Activated T-helper 9 cell treated with anti-CD3 and anti-CD28 coated beads, Interleukin-2, amount 50 U/mL, for 16 hours (primary cell): ENCODE data around the gene SF3B6.

Experiments used
- DNase-seq: peaks from one replicate; pipeline ENCODE4 v3.0.0-alpha.2; 2020; ENCODE audit warnings: low read depth

Gene SF3B6

DNA sequence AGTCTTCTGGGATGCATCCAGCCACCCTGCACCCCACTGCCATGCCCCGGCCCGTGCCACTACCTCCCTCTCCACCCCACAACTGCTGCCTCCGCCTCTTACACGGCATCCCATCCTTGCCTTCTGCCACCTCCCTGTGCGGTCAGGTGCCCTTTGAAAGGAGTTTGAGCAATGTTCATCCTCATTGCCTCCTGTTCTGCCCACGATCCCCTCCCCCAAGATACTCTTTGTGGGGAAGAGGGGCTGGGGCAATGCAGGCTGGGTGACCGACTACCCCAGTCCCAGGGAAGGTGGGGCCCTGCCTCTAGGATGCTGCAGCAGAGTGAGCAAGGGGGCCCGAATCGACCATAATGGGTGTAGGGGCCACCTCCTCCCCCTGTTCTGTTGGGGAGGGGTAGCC lies 57.9 kb downstream of the SF3B6 start:
- DNase-seq: no peak

DNA sequence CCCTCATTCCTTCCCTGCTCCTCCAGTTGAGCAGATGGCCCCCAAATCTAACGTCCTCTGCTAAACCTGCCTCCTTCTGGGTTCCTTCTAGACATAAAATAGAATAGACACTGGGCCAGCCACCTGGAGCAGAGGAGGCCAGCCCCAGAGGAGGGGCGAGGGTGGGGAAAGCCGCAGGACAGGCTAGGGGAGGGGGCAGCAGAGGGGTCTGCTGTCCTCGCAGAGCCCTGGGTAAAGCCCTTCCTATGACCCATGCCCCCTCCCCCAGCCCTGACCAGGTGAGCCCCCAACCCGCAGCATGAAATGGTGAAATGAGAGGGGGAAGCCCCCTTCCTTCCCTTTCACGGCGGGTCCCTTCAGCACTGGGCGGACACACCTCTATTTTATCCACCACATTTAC lies 58.4 kb downstream of the SF3B6 start:
- DNase-seq: no peak
